HG03196 (cell line): ENCODE data around the gene FBN3.
"Not testable (repeated sequence)": the region's sequence is repeated elsewhere in the genome, so short reads cannot be mapped to it uniquely, and the experiment has no call there.

ENCODE experiments used
- ATAC-seq: cut with Tn5 transposase; IDR thresholded peaks from one replicate; pipeline ENCODE4 v1.9.1; 2021; ENCODE audit not compliant: unreplicated experiment

Gene FBN3

DNA sequence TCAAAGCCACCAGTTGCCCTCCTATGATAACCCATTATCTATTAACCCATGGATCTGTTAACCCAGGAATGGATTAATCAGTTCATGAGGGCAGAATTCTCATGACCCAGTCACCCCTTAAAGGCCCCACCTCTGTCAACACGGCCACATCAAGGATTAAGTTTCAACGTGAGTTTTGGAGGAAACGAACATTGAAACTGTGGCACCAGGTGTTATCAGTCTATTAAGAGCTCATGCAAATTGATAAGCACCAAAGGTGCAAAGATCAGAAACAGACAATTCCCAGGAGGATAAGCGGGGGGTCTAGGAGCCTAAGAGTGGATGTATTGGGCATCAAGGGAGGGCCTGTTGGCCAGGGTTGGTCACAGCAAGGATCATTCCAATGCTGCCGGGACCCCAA, 124.1 kb downstream of the FBN3 start:
- ATAC-seq: no peak

DNA sequence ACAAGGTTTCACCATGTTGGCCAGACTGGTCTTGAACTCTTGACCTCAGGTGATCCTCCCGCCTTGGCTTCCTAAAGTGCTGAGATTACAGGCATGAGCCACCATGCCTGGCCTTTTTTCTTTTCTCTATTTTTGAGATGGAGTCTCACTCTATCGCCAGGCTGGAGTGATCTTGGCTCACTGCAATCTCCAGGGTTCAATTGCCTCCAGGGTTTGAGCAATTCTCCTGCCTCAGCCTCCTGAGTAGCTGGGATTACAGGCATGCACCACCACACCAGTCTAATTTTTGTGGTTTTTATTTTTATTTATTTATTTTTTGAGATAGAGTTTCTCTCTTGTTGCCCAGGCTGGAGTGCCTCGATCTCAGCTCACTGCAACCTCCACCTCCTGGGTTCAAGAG, 125.1 kb downstream of the FBN3 start:
- ATAC-seq: not testable (repeated sequence)

GRCh38 chr19:8023371-8023770, 126.0 kb downstream of the FBN3 start:
- ATAC-seq: no peak

GRCh38 chr19:8022275-8022674, 127.1 kb downstream of the FBN3 start:
- ATAC-seq: no peak

GRCh38 chr19:8021374-8021773, 128.0 kb downstream of the FBN3 start:
- no peak for ATAC-seq

DNA sequence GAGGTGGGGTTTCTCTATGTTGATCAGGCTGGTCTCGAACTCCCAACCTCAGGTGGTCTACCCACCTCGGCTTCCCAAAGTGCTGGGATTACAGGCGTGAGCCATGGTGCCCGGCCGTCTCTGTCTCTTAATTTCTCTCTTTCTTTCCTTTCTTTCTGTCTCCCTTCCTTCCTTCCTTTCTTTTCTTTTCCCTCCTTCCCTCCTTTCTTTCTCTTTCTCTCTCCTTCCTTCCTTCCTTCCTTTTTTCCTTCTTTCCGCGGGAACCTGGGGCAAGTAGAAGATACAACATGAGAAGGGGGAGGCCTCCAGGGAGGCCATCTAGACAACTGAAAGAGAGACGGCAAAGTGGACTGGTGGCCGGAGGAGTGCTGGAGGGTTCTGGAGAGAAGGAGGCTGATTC, 128.7 kb downstream of the FBN3 start:
- ATAC-seq: no peak

DNA sequence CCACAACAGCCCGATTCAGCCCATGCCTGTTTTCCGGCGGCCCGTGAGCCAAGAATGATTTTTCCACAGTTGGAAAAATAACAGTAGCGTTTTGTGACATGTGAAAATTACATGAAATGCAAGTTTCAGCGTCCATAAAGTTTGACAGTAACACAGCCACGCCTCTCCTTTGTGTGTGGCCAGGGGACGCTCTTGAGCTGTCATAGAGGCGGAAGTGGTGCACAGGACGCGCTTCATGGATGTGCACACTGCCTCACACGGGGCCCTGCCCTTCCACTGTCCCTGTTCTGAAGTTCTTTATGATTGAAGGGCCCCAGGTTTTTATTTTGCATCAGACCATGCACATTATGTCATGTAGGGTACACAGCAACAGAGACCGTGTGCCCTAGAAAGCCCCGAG, 131.6 kb downstream of the FBN3 start:
- ATAC-seq: no peak
